ENCODE data around the gene CHPF2. TPM values are rescaled to one million over a fixed set of nuclear protein-coding genes. Genes with fewer than 3 reads are reported as not detected.

CHPF2 gene
- total RNA-seq, 1 donor from 2014 or later, result 43.0 TPM

DNA sequence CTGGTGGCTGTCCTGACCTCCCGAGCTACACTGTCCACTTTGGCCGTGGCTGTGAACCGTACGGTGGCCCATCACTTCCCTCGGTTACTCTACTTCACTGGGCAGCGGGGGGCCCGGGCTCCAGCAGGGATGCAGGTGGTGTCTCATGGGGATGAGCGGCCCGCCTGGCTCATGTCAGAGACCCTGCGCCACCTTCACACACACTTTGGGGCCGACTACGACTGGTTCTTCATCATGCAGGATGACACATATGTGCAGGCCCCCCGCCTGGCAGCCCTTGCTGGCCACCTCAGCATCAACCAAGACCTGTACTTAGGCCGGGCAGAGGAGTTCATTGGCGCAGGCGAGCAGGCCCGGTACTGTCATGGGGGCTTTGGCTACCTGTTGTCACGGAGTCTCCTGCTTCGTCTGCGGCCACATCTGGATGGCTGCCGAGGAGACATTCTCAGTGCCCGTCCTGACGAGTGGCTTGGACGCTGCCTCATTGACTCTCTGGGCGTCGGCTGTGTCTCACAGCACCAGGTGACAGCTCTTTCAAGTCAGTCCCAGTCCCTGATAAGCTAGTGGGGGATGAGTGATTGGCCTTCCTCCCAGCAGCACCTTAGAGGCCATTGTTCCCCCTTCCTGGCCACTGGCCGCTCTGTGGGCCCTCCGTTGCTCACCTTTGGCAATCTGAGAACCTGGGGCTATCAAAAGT is 3.0 kb downstream of the CHPF2 start:
- DNase-seq (ENCODE audit: low spot score), result no peak

- no peak for DNase-seq (ENCODE audit: low spot score)
Measured at GRCh38 chr7:151236406-151236805, 4.1 kb downstream of the CHPF2 start.

DNA sequence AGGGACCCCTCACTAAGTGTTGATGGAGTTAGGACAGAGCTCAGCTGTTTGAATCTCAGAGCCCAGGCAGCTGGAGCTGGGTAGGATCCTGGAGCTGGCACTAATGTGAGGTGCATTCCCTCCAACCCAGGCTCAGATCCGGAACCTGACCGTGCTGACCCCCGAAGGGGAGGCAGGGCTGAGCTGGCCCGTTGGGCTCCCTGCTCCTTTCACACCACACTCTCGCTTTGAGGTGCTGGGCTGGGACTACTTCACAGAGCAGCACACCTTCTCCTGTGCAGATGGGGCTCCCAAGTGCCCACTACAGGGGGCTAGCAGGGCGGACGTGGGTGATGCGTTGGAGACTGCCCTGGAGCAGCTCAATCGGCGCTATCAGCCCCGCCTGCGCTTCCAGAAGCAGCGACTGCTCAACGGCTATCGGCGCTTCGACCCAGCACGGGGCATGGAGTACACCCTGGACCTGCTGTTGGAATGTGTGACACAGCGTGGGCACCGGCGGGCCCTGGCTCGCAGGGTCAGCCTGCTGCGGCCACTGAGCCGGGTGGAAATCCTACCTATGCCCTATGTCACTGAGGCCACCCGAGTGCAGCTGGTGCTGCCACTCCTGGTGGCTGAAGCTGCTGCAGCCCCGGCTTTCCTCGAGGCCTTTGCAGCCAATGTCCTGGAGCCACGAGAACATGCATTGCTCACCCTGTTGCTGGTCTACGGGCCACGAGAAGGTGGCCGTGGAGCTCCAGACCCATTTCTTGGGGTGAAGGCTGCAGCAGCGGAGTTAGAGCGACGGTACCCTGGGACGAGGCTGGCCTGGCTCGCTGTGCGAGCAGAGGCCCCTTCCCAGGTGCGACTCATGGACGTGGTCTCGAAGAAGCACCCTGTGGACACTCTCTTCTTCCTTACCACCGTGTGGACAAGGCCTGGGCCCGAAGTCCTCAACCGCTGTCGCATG is 5.2 kb downstream of the CHPF2 start:
- DNase-seq (ENCODE audit: low spot score), result no peak

DNA sequence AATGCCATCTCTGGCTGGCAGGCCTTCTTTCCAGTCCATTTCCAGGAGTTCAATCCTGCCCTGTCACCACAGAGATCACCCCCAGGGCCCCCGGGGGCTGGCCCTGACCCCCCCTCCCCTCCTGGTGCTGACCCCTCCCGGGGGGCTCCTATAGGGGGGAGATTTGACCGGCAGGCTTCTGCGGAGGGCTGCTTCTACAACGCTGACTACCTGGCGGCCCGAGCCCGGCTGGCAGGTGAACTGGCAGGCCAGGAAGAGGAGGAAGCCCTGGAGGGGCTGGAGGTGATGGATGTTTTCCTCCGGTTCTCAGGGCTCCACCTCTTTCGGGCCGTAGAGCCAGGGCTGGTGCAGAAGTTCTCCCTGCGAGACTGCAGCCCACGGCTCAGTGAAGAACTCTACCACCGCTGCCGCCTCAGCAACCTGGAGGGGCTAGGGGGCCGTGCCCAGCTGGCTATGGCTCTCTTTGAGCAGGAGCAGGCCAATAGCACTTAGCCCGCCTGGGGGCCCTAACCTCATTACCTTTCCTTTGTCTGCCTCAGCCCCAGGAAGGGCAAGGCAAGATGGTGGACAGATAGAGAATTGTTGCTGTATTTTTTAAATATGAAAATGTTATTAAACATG is 6.0 kb downstream of the CHPF2 start:
- DNase-seq (ENCODE audit: low spot score), result no peak

DNA sequence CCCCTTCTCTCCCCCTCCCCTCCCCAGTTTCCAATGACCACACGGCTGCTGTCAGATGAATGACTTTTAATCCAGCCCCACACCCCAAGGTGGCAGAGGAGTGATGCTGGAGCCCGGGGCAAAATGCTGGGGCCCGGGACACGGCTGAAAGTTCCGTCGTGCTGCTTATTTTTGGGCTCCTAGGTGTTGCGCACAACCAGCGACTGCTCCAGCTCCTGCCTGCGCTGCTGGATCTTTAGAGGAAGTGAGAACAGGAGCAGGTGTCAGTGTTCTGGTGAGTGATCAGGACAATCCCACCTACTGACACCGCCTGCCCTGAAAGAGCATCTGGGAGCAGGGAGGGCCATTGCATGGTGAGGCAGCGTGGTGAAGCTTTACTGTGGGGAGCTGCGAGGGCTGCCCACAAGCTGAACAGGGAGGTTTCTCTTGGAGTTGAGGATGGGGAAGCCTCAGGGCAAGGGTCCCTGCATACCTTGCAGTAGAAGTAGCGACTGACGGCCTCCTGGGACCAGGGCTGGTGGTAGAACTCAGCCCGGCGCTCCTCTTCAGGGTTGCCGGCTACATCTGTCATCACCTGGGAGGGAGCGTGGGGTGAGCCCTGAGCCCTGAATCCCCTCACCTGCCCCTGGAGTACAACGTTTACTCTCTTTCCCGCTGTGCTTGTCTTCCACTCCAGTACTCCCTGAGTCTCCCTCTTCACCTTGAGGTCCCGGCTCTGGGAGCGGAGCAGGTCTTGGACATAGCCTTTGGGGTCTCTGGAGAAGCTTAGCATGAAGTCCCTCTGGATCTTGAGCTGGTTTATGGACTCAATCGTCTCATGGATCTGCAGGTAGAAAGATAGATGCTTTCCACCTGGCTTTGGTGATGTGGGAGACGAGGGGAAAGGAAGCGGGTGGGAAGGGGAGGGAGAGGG is 6.9 kb downstream of the CHPF2 start:
- no peak for DNase-seq (ENCODE audit: low spot score)

DNA sequence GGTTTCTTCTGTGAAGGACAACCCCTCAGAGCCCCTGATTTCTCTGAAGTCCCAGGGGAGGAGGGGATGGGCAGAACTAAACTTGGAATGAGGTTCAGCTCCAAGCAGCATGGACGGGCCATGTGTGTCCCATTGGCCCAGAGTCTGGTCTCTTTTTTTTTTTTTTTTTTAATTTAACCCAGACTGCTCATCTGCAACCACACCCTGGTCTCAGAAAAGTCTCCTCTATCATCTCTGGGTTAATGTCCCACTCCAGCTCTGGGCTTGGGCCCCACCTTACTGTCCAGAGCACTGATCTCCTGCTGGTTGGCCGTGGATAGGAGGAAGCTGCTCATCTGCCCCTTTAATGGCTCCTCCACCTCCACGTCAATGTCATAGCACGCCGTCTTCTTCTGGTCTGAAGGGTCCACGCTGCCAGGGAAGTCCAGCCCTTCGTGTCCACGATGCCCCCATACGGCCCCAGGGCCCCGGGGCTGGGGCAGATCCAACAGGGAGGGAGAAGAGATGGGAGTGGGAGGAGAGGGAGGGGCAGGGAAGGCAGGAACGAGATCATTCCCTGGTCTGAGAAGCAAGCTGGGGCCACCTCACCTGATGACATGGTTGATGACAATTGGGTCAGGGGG is 7.7 kb downstream of the CHPF2 start:
- DNase-seq (ENCODE audit: low spot score), result no peak

DNA sequence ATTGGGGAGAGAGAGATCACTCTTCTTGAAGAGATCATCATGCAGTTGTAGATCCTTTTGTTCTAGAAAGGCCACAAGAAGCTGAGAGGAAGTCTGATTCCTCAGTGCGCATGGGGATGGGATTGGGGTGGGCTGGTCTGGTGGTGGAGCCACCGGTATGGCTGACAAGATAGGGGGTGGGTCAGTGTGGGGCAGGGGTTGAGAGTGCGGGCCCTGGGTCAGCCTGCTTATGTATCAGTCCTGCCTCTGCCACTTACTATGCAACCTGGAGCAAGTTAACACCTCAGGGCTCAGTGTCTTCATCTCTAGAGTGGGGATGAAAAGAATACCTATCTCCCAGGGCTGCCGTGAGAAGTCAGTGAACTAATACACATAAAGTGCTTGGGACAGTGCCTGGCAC is 8.3 kb downstream of the CHPF2 start:
- no peak for DNase-seq (ENCODE audit: low spot score)

DNA sequence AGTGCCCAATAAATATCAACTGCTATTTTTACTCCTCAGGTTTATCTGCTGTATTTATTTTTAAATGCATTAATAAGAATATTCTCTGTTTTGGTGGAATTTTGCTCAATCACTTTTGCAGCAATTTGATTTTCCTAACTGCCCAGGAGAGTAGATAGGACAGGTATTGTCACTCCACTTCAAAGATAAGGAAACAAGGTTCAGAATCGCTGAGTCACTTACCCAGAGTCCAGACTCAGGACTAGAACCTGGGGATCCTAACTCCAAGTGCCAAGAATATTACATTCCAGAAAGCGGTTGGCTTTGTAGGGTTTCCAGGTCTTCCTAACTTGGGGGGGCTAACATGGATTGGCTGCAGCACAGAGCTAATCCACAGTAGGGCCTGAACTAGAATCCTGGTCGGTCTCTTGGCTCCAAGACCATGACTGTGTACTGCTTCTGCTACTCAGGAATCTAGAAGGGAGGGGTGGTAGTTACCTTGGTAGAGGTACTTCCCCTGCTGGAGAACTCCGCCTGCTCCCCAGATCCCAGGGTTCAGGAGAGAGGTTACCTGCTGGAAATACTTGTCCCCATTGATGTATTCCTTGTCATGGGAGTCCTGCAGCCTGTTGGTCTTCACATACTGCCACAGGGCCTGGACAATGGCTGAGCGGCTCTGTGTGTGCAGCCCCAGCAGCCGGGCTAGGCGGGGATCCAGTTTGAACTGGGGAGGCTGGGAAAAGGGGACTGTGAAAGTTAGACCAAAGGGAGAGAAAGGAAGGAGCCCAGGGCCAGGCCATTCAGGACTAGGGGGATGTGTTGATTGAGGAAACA is 8.9 kb downstream of the CHPF2 start:
- no peak for DNase-seq (ENCODE audit: low spot score)

GRCh38 chr7:151241755-151242096 is 9.4 kb downstream of the CHPF2 start:
- DNase-seq (ENCODE audit: low spot score), result no peak

DNA sequence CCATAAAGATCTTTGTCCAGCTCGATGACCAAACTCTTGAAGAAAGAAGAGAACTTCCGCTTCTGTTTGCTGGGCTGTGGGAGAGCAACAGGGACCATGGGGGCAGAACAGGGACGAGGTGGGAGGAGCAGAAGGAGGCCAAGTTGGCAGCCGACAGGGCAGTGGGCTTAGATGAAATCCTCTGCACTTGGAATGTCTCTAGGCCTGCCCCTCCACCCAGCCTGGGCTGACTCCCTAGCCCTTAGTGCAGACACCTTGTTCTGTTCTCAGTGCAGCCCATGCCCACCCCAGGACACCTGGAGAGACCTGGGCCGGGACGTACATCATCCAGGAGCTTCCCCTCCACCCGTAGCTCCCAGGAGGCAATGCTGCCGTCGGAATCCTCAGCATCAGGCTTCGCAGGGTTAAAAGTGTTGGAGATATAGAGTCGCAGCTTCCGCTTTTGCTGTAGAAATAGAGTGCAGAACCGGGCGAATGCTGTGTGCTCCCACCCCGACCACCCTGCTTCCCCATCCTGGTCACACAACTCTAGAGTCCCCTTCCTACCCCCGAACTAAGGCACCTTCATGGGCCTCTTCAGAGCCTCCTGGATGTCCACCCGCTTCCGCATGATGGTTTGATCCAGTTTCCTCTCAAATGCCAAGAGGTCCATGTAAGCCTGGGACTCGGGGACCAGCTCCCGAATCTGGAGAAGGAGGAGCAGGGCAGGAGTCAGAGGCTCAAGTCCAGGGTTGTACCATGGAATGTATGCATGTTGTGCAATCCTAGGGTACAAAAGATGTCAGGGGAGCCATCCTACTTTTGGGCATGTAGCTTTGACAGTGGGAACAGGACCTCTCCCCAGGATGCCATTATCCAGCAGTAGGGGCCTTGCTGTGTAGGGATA is 10.1 kb downstream of the CHPF2 start:
- DNase-seq (ENCODE audit: low spot score), result no peak

DNA sequence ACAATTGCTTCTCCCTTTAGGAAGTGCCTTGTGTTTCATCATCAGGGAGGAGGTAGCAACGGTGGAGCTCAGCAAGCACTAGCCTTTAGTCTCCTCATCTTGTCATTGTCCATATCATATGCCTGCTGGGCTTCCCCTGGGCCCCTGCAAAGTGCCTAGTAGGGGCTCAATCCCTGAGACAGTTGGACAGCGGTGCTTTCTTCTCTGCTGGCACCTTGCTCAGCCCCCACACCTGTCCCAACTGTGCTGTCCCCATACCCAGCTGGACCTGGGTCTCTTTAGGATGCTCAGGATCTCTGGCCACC is 10.7 kb downstream of the CHPF2 start:
- no peak for DNase-seq (ENCODE audit: low spot score)

- no peak for DNase-seq (ENCODE audit: low spot score)
Measured at GRCh38 chr7:151243408-151244195, 11.3 kb downstream of the CHPF2 start.

GRCh38 chr7:151244196-151244840 is 12.0 kb downstream of the CHPF2 start:
- no peak for DNase-seq (ENCODE audit: low spot score)

DNA sequence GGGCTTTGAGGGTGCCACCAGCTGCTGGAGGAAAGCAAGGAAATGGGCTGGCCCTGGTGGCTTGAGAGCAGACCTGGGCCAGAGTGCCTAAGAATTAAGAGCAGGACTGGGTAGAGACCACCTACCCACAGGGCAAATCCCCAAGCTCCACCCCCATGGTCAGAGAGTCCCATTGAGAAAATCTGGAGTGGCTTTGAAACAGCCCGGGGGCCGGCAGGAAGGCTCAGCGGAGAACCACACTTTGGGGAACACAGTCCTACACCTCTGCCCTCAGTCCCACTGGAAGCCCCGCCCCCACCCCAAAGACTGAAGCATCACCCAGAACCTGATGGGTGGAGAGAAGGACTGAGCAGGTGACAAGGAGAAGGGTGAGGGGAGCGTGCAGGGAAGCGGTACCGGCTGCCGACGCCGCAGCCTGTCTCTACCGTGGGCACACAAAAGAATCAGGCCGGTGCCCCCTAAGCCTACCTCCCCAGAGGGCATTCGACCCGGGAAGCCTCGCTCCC is 12.6 kb downstream of the CHPF2 start:
- DNase-seq (ENCODE audit: low spot score), result no peak

DNA sequence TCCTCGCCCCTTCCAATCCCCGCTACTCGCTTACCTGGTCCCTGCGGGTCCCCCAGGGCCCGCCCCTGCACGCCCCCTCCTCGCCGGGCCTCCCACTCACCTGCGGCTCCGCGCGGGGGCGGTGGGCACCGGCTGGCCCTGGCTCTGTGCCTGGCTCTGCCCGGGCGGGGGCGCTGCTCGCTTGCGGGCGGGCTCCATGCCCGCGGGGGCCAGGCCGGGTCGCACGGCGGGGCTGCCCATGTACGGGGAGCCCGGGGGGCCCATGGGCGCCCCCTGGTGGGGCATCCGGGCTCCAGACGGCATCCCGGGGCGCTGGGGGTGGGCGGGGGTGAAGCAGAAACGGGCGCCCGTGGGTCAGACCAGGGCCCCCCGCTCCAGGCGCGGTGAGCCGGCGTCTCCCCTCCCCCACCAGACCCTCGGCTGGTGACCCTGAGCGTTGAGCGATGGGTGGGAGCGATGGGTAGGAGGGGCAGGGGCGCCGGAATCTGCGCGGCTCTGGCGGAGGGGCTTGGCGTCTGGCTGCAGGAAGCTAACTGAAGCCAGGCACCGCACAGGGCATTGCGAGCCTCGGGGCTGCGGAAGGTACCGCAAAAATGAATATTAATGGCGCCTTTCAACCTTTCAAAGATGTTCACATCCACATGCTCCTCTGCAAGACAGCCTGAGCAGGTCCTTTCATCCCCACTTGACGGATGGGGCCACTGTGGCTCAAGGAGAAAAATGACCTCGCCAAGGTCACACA is 13.2 kb downstream of the CHPF2 start:
- no peak for DNase-seq (ENCODE audit: low spot score)

DNA sequence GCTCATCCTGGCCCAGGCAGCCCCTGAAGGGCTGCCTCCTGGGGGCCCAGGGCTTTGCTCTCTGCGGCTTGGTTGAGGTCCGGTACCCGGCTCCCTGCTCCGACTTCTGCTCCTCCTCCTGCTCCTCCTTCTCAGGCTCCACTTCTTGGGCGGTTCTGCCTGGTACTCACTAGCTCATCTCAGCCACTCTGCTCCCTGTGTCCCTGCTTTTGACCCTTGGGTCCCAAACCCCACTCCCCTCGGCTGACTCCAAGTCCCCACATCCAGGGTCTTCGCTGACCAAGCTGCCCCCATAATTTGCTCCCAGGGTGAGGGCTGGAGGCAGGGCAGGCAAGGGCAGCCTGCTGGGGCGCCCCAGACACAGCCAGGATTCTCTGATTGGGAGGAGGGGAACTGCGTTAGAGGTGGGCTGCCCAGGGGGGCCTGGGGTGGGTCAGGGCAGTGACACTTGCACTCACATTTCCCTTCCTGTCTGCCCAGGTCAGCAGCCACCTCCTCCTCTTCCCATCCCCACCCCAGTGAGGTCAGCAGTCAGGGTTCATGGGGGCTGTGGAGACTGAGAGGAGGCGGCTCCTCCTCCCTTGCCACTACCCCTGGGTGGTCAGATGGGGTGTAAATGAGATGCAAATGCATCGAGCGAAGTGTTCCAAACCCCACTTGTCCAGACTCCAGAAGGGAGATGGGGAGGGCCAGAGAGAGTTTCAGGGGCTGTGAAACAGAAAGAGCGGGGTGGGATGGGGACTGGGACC is 14.0 kb downstream of the CHPF2 start:
- DNase-seq (ENCODE audit: low spot score), result no peak

Measured in ureter (tissue), 1 donor.